ENCODE data around the gene SLC35F4.
A peak's percentile ranks its signal among the peaks of the same experiment; 100 is the strongest.
"Not testable (repeated sequence)": the region's sequence is repeated elsewhere in the genome, so short reads cannot be mapped to it uniquely, and the experiment has no call there.

SLC35F4 gene

DNA sequence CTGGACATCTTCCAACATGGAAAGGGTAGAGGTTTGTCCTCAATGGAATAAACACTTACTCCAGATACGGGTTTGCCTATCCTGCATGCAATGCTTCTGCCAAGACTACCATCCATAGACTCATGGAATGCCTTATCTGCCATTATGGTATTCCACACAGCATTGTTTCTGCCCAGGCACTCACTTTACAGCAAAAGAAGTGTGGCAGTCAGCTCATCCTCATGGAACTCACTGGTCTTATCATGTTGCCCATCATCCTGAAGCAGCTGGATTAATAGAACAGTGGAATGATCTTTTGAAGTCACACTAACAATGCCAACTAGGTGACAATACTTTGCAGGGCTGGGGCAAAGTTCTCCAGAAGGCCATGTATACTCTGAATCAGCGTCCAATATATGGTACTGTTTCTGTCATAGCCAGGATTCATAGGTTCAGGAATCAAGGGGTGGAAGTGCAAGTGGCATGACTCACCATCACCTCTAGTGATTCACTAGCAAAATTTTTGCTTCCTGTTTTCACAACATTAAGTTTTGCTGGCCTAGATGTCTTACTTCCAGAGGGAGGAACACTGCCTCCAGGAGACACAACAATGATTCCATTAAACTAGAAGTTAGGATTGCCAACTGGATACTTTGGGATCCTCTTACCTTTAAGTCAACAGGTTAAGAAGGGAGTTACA lies 140.4 kb downstream of the SLC35F4 start:
- peak; percentile 10 for DNase-seq (ENCODE audit: low read depth)

DNA sequence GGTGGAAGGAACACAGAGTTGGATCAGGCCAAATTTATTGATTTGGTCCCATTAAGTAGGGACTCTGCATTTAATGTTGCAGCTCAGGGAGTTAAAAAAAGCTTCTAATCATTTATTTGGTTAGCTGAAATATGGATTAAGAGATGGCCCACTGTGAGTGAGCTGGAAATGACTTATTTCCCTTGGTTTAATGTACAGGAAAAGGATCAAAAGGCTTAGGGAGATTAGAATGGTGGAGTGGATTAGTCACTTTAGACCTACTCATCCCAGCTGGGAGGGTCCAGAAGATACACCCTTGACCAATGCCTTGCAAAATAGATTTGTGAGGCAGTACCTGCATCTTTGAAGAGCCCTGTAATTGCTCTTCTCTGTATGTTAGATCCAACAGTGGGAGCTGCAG lies 143.8 kb downstream of the SLC35F4 start:
- DNase-seq (ENCODE audit: low read depth): not testable (repeated sequence)

DNA sequence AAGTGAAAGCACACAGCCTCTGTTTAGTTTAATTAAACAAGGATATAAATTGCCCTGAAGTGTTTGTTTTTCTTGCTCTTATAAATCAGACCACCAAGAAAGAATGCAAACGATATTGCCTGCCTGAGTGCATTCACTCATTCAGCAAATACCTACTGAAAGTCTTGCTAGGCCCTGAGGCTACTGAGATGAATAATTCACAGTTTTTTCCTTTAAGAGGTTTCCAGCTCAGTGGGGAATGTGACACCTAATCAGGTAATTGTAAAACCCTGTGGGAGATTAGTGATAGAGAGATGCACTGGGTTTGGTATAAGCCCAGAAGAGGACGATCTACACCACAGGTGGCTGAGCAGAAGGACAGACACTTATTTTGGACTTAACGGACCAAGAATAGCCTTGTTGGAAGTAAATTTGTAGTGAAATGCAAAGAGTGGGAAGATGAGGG lies 151.4 kb downstream of the SLC35F4 start:
- DNase-seq (ENCODE audit: low read depth): no peak

DNA sequence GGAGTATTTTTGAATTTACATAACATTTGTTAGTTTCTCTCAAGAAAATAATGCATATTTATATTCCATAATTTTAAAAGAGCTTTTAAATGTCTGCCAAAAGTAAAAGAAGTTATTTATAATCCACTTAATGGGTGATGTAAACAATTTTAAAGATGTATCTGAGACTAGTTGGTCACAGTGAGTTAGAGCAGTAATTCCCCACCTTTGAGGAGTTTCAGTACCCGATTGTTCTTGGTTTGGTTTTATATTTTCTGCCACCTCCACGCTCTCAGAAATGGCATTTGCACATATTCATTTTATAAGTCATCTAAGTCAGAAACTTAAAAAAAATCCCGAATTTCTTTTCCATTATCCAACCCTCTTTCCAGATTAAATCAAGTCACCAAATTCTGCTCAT lies 153.2 kb downstream of the SLC35F4 start:
- DNase-seq (ENCODE audit: low read depth): no peak

DNA sequence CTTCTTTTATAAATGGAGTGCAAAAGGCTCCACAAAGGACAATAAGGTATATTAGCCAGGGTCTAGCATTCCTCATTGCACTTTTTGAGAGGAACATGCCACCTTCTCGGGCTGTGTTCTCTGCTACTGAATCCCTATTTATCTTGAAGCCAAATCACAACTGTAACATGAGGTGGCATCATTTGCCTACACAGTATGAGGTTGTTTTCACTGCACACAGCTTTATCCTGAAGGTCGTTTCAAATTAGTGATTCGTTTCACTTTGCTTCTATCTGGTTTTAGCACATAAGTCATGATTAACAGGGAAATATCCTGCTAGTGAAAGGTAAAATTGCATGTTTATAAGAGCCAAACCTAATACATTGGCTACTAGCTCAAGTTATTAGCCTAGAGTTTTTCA lies 153.8 kb downstream of the SLC35F4 start:
- no peak for DNase-seq (ENCODE audit: low read depth)

DNA sequence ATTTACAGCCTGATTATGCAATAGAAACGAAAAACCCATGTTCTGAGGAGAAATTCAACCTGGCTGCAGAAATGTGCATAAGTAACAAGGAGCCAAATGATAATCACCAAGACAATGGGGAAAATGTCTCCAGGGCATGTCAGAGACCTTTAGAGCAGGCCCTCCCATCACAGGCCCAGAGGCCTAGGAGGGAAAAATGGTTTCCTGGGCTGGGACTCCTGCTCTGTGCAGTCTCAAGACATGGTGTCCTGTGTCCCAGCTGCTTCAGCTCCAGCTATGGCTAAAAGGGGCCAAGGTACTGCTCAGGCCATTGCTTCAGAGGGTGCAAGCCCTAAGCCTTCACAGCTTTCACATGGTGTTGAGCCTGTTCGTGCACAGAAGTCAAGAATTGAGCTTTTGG lies 156.0 kb downstream of the SLC35F4 start:
- no peak for DNase-seq (ENCODE audit: low read depth)

DNA sequence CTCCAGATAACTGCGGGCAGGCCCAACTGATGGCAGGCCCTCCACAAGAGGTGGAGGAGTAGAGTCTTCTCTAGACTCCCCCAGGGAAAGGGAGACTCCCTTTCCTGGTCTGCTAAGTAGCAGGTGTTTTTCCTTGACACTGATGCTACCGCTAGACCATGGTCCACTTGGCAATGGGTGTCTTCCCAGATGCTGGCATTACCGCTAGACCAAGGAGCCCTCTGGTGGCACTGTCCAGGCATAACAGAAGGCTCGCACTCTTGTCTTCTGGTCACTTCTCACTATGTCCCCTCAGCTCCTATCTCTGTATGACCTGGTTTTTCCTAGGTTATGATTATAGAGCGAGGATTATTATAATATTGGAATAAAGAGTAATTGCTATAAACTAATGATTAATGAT lies 156.8 kb downstream of the SLC35F4 start:
- DNase-seq (ENCODE audit: low read depth): not testable (repeated sequence)

DNA sequence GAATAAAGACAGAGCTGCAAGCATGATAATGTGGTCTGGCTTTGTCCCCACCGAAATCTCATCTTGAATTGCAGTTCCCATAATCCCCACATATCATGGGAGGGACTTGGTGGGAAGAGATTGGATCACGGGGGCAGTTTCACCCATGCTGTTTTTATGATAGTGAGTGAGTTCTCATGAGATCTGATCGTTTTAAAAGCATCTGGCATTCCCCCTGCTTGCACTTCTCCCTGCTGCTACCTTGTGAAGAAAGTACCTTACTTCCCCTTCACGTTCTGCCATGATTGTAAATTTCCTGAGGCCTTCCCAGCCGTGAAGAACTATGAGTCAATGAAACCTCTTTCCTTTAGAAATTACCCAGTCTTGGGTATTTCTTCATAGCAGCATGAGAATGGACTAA lies 158.7 kb downstream of the SLC35F4 start:
- no peak for DNase-seq (ENCODE audit: low read depth)

DNA sequence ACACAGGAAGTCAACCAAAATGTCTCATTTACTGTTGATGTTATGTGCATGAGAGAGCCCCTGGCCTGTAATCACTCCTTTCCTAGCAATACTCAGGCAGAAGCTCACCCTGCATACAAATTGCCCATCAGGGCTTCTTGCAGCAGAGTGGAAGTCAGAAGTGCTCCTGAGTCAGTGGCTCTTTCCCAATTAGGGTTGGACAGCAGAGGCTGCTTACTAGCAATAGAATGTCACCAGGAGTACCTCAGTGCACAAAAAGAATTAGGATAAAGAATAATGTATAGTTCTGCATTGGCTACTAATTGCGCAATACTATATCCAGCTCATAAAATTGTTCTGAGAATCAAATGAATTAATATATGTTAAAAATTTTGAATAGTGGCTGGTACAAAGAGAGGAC lies 161.1 kb downstream of the SLC35F4 start:
- DNase-seq (ENCODE audit: low read depth): no peak

DNA sequence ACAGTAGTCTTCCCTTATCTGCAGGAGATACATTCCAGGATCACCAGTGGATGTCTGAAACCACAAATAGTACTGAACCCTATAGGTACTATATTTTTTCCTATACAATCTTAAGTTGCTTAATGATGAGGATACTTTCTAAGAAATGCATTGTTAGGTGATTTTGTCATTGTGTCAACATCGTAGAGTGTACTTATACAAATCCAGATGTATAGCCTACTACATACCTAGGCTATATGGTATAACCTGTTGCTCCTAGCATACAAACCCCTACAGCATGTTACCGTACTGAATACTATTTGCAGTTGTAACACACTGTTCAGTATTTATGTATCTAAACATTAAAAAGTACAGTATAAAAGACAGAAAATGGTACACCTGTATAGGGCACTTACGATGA lies 165.9 kb downstream of the SLC35F4 start:
- no peak for DNase-seq (ENCODE audit: low read depth)

DNA sequence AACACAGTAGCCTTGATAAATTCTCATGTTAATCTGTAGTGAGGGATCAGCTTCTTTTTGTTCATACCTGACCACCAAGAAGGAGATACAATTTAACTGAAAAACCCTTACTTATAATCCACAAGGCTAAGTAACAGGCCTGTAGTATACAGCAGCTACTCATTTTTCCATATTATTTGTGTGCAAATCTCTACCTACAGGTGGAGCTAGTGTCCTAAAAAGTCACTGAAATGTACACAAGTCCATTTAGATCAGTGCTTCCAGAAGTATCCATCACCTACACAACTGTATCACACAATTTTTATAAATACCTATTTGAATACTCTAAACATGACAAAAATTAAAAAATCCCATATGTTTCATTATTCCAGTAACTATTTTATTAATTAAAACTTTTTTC lies 173.2 kb downstream of the SLC35F4 start:
- DNase-seq (ENCODE audit: low read depth): peak; percentile 42

DNA sequence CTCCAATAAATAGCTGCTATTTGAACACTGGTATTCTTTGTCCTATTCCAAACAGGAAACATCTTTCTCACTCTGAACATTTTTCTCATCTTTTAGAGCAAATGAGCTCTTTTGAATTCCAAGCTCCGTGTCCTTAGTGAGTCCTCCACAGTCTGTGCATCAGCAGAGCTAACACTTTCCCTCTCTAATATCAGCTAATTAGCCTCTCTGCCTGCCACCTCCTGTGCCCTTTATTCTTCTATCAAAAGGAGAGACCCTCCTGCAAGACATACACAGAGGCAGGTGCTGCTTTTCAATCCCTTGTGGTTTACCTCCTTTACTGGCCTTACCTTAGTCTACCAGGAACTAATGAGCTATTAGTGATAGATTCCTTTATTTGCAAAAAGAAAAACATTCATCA lies 178.5 kb downstream of the SLC35F4 start:
- DNase-seq (ENCODE audit: low read depth): no peak

DNA sequence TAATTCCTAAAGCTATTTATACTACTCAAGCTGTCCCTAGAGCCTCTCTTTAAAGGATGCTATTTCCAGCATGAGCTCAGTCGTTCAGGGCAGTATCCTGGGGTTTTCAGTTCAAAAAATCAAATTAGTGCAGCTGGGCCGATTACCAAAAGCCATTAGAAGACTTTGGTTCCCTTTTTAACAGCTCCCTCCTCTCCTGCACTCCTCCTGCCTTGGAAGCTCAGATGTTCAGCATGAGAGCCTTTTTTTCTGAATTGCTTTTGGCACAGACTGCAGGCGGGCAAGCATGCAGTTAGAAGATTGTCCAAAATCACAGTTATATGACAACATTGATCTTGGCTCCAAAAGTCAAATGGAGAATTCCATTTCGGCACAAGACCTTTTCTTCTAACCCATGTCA lies 179.6 kb downstream of the SLC35F4 start:
- no peak for DNase-seq (ENCODE audit: low read depth)

DNA sequence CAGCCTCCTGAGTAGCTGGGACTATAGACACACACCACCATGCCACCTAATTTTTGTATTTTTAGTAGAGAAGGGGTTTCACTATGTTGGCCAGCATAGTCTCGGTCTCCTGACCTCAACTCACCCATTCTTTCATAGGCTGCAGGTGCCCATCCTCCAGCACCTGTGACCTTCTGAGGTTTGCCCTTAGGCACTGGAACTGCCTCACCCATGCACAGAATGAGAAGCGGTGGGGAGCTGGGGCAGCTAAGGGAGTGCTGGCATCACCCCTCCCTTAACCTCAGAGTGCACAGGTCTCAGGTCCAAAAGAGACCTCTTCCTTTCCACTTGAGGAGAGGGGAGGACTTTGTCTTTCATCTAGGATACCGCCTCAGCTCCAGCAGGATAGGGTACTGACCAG lies 194.9 kb downstream of the SLC35F4 start:
- DNase-seq (ENCODE audit: low read depth): no peak

DNA sequence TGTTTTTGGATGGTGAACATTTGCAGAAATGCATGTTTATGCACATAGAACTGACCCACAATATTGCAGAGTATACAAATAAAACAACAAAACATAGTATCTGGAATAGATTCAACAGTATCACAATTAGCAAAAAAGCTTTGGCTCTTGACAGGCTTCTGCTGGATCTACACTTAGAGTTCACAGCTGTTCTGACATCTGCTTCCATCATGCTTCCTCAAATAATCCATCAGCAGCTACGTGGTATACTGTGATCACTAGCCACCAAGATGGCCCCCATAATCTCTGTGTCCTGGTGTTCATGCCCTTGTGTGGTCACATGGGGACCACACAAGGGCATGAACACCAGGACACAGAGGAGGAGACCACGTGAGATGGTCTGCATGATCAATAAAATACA lies 205.7 kb downstream of the SLC35F4 start:
- no peak for DNase-seq (ENCODE audit: low read depth)

DNA sequence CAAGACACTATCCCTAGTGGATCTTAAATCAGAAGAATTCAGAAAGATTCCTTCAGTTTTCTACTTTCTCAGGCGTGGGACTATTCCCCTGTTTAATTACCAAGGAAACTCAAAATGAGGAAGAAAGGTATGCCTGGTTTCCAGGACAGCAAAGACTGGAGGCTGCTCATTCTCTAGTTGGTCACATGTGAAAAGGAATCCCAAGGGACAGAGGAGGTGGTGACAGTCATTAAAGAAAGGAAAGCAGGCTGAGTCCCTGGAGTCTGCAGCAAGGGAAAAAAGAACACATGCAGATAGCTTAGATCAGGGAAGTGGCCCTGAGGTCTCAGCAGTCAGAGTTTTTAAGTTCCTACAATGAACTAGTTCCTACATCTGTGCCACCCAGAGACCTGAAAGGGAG lies 206.8 kb downstream of the SLC35F4 start:
- DNase-seq (ENCODE audit: low read depth): no peak

DNA sequence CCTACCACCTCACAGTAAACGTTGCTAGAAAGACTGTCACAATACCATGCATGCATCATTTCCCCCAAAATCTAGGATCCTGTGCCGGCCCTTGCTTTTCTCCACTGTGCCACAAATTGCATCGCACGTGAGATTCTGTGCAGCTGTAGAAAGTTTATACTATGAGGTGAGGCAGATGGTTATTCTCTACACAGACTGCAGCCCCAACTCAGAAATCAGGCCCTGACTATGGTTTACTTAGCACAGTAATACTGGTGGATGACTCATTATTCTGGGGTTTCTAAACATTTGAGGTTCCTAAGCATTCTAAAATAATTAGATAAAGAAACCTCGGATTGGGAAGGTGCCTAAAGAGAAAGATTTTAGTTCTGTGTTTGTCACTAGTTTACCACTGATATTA lies 208.4 kb downstream of the SLC35F4 start:
- DNase-seq (ENCODE audit: low read depth): no peak

DNA sequence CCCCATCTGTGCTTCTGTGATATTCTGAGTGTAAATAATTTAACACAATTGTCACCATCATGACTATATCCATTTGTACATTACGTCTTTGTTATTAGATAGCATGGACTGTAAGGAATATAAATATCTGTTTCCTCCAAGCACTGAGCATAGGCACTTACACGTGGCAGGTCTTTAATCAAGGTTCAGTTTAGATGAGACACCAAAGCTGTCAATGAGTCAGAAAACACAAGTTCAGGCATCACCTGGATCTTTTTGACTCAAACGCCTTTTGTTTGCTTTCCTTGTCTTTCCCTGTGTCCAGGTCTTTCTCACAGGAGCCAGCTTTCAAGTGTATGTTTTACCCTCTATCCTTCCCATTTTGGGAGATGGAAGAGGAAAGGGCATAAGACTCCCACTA lies 209.0 kb downstream of the SLC35F4 start:
- DNase-seq (ENCODE audit: low read depth): no peak

DNA sequence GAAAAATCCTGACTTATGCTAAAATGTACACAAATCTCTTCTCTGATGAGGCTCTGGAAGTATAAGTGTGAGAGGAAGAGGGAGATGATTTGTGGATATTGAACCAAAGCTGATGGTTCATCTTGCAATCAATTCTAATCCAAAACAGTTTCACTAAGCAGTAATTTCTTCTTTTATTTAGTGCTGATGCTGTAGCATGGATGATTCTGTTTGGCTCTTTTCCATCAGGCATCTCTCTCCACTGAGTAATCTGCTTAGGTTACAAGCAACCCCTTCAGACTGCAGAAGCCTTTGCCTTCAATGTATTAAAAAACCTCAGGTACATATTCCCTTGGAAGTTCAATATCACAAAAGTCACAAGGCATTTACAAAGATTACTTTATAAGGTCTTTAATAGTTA lies 213.1 kb downstream of the SLC35F4 start:
- DNase-seq (ENCODE audit: low read depth): no peak

DNA sequence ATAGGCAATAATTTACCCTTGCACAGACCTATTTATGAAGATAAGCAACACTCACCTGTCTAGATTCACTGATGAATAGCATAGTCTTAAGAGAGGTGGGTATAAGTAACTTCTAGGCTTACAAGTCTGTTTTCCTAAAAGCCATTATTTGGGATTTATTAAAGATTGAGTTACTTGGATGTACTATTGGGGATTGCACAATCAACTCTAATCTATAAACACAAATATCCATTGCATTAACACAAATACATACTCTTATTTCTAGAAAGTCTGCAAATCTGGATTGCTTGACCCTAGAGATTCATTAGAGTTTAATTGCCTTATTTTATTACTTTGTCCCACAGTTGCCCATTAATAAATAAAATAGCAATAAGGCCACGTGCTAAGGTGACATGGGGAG lies 224.1 kb downstream of the SLC35F4 start:
- DNase-seq (ENCODE audit: low read depth): no peak

DNA sequence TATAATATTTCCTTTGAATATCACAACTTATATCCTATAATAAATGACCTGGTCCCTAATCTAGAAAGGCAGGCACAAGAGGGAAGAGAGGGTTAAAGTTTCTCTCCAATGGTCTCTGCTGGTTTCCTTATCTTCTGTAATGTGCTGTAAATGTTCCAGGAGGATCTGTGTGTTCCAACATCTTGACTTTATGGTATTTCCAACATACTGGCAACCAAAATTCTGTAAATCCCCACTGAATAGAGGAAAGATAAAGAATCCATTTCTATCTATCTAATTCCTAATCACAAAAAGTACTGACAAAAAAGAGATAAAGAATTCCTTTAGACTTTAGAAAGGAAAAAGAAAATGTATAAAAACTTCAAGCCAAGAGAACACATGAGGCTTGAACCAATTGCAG lies 225.9 kb downstream of the SLC35F4 start:
- DNase-seq (ENCODE audit: low read depth): no peak

DNA sequence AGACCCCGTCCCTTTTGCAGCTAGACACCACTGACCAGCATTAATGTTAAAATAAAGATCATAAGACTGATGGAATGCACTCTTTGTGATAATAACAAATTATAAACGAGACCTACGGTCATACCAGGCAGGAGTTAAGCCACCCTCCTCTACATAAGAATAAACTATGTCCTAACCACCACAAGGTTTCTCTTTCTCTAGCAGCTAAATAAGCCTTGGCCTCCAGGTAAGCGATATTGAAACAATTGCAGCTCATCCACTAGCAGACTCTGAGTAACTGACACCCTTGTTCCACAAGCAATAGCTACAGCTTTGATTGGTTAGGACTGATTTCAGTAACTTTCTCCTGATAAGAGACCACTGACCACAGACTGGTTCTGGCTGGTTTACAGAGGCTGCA lies 228.0 kb downstream of the SLC35F4 start:
- no peak for DNase-seq (ENCODE audit: low read depth)

DNA sequence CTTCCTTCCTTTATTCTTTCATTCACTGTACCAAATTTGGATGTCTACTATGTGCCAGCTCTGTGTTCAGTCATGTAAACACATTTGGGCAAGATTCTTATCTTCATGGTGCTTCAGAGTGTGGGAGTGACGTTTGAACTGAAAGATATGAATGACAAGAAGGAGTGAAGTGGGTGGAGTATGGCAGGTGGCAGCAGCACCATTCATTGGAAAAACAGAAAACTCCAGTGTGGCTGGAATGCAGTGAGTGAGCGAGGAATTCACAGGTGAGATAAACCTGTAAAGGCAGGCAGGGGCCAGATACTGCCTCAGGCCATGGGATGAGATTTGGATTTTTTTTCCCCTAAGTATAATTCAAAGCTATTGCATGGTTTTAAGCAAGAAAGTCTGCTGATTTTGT lies 231.6 kb downstream of the SLC35F4 start:
- no peak for DNase-seq (ENCODE audit: low read depth)

DNA sequence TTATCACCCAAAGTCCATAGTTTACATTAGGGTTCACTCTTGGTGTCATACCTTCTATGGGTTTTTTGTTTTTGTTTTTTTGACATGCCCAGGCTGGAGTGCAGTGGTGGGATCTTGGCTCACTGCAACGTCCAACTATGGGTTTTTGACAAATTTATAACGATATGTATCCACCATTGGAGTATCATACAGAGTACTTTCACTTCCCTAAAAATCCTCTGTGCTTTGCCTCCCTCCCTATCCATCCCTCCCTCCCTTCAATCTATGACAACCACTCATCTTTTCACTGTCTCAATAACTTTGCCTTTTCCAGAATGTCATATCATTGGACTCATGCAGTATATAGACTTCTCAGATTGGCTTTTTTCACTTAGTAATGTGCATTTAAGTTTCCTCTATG lies 233.2 kb downstream of the SLC35F4 start:
- DNase-seq (ENCODE audit: low read depth): no peak

DNA sequence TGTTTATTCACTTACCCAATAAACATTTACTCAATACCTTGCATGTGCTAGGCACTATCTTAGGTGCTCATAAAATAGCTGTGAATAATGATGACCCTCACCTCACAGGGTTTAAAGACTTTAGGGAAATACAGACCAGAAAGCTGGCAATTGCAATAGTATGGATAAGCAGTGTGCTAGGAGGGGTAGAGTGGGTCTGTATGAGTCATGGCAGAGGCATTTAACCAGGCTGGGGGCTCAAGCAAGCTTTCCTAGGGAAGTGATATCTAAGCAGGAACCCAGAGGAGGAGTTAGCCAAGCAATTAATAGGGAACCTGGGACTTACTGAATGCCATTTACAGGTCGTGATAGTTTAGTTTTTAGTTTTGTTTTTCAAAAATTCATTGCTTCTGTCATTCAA lies 248.4 kb downstream of the SLC35F4 start:
- no peak for DNase-seq (ENCODE audit: low read depth)
